Measurements from ENCODE around the gene MATN1. TPM values are rescaled to one million over a fixed set of nuclear protein-coding genes. Genes with fewer than 3 reads are reported as not detected.

Gene MATN1
- total RNA-seq, 1 experiment from 2014 or later, result not detected

- Histone ChIP-seq H3K36me3 (no peaks in the 10 kb centered on the region), H3K9me3 (no peaks in the 10 kb centered on the region), H3K4me3 (no peak overlapping the region), H3K27me3 (no peaks in the 10 kb centered on the region)
- DNase-seq, result no peak
Measured at GRCh38 chr1:30738715-30739559, 15.6 kb upstream of the MATN1 start.

- no peak for DNase-seq
- Histone ChIP-seq H3K9me3 (no peaks in the 10 kb centered on the region), H3K27me3 (no peaks in the 10 kb centered on the region), H3K36me3 (no peaks in the 10 kb centered on the region), H3K4me3 (no peak overlapping the region)
Measured at GRCh38 chr1:30738040-30738714, 14.8 kb upstream of the MATN1 start.

- H3K36me3 ChIP-seq, result no peaks in the 10 kb centered on the region
- H3K4me3 ChIP-seq, result no peak overlapping the region
- H3K9me3 ChIP-seq, result no peaks in the 10 kb centered on the region
- no peak for DNase-seq
- H3K27me3 ChIP-seq, result no peaks in the 10 kb centered on the region
Measured at GRCh38 chr1:30737357-30738039, 14.1 kb upstream of the MATN1 start.

- no peaks in the 10 kb centered on the region for H3K9me3 ChIP-seq
- H3K36me3 ChIP-seq, result no peaks in the 10 kb centered on the region
- H3K4me3 ChIP-seq, result no peak overlapping the region
- H3K27me3 ChIP-seq, result no peaks in the 10 kb centered on the region
- DNase-seq, result no peak
Measured at GRCh38 chr1:30735668-30736498, 12.5 kb upstream of the MATN1 start.

- H3K9me3 ChIP-seq, result no peaks in the 10 kb centered on the region
- no peak for DNase-seq
- H3K36me3 ChIP-seq, result no peaks in the 10 kb centered on the region
- H3K4me3 ChIP-seq, result no peak overlapping the region
- no peaks in the 10 kb centered on the region for H3K27me3 ChIP-seq
Measured at GRCh38 chr1:30735124-30735523, 11.7 kb upstream of the MATN1 start.

- Histone ChIP-seq H3K36me3 (no peaks in the 10 kb centered on the region), H3K4me3 (no peak overlapping the region), H3K9me3 (no peaks in the 10 kb centered on the region), H3K27me3 (no peaks in the 10 kb centered on the region)
- DNase-seq, result no peak
Measured at GRCh38 chr1:30734580-30734979, 11.2 kb upstream of the MATN1 start.

DNA sequence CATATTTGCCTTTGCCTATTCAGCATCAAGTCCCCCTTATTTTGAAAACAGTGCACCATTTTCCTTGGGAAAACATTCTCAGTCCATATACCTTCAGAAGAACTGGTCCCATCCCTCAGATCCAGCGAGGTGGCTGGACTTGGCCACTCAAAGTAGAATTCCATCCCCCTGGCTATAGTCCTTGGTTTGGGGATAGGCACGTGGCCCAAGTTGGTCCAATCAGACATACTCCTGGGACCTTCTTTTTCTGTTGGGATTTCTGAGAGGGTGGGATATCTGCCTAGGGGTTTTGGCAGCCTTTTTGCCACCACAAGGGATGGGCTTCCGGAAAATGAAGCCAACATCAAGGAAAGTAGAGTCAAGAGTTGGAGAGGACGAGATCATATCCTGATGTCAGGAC is 10.7 kb upstream of the MATN1 start:
- DNase-seq, result no peak

GRCh38 chr1:30733493-30733892 is 10.1 kb upstream of the MATN1 start:
- Histone ChIP-seq H3K36me3 (no peaks in the 10 kb centered on the region), H3K27me3 (no peaks in the 10 kb centered on the region), H3K4me3 (no peak overlapping the region), H3K9me3 (no peaks in the 10 kb centered on the region)
- DNase-seq, result no peak

More for the DNA sequence above, 10.7 kb upstream of the MATN1 start:
- H3K4me3 ChIP-seq, result no peak overlapping the region
- H3K27me3 ChIP-seq, result no peaks in the 10 kb centered on the region
- H3K9me3 ChIP-seq, result no peaks in the 10 kb centered on the region
- no peaks in the 10 kb centered on the region for H3K36me3 ChIP-seq

DNA sequence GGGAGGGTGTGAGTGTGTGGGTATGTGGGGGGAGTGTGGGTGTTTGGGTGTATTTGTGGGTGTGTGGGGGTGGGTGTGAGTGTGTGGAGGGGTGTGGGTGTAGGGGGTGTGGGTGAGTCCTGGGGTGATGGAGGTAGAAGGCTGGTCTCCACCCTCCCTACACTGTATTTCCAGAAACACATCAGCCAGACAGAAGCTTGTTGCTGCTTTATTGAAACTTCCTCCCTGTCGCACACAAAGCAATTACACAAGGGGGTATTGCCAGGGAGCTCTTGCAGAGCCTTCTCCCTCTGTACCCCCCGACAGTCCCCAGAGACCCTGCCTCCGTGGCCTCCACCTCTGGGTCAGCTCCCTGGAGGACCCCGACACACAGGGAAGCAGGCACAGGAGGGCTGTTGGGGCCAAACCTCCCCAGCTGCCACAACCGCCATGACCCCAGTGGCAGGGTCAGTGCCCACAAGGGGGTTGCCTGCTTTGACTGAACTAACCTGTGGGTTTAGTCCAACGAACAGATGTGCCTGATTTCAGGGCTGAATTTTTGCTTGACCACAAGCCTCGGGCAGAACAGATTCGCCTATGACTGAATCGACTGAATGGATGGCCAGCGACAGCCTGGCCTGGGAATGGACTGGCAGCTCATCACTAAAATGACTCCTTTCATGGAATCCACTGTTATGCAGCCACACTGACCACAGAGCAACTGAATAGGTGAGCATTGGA is 9.1 kb upstream of the MATN1 start:
- Histone ChIP-seq H3K4me3 (no peak overlapping the region), H3K27me3 (no peaks in the 10 kb centered on the region), H3K9me3 (no peaks in the 10 kb centered on the region), H3K36me3 (no peaks in the 10 kb centered on the region)
- no peak for DNase-seq

- H3K9me3 ChIP-seq, result no peaks in the 10 kb centered on the region
- H3K27me3 ChIP-seq, result no peaks in the 10 kb centered on the region
- H3K4me3 ChIP-seq, result no peak overlapping the region
- no peaks in the 10 kb centered on the region for H3K36me3 ChIP-seq
- no peak for DNase-seq
Measured at GRCh38 chr1:30731806-30732276, 8.5 kb upstream of the MATN1 start.

DNA sequence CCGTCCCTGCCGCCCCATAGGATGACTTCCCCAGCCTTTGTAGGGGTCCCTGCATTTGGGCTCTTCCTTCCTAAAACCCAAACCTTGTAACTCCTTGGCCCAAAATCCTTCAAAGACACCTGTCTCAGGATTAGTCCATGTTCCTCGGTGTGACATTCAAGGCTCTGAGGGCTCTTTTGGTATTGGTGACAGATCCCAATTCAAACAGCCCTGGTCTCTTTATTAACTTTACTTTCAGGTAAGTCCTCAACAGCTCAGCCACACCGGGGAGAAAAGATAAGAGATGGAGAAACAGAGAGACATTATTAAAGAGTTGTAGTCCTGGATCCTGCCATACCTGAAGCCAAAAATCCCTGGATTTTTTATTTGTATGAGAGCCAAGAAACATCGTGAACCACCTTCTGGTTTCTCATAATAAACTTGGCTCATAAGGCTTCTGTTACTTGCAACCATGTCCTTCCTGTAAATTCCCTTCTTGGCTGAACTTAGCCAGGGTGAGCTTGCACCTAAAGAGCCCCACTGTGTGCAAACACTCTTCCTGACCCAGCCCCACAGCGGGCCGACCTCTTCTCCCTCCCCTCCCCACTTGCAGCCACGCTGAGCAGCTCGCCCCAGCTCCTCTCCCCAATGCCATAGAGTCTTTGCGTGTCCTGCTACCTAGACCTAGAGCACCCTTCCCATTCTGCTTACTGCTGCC is 7.9 kb upstream of the MATN1 start:
- no peaks in the 10 kb centered on the region for H3K9me3 ChIP-seq
- no peaks in the 10 kb centered on the region for H3K27me3 ChIP-seq
- no peak for DNase-seq
- H3K4me3 ChIP-seq, result no peak overlapping the region
- H3K36me3 ChIP-seq, result no peaks in the 10 kb centered on the region

DNA sequence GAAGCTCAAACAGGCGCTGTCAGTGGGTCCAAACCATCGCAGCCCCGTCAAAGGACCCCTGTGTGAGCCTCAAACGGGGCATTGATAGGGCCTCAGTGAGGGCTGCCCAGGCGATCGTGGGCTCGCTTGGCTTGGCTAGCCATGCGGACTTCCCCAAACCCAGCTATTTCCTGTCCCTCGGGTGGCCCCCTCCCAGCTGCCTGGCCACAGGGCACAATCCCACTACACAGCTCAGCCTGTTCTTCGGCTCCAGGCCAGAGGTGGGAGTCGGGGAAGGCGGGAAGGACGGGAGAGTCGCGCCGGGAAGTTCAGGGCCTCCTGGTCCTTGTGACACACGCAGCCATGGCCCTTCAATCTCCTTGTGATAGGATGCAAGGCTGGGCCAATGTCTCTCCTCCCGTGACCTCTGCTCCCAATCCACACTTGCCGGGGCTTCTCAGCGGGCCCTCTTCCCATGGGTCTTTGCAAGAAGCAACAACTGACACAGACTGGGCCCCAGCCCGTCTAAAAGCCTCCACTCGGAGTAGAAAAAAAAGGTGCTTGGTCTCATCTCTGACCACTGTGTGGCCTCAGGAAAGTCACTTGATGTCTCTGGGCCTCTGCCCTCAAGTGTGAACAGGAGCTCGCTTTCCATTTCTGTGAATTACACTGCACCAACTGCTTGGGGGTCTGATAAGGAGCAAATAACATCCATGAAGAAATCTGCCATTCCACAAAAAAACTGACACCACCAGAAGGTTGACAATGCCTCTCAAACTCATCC is 7.1 kb upstream of the MATN1 start:
- no peaks in the 10 kb centered on the region for H3K36me3 ChIP-seq
- no peak for DNase-seq
- no peak overlapping the region for H3K4me3 ChIP-seq
- no peaks in the 10 kb centered on the region for H3K9me3 ChIP-seq
- no peaks in the 10 kb centered on the region for H3K27me3 ChIP-seq

DNA sequence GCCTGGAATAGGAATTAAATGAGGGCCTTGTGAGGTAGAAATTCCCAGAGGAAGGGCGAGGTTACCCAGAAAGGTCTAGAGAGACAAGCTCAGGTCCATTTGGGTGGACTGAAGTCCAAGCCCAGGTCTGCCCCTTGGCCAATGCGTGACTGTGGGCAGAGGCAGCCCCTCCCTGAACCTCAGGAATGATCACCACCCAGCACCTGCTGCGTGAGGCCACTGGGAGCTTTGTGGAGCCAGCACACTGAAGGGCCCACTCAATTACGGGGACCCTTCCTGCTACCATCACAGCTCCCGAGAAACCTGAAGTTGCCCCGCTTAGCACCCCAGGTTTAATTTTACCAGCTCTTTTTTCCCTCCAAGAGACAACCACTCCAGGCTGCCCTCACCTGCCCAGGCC is 6.5 kb upstream of the MATN1 start:
- Histone ChIP-seq H3K27me3 (no peaks in the 10 kb centered on the region), H3K9me3 (no peaks in the 10 kb centered on the region), H3K4me3 (no peak overlapping the region), H3K36me3 (no peaks in the 10 kb centered on the region)
- DNase-seq, result no peak

- H3K9me3 ChIP-seq, result no peaks in the 10 kb centered on the region
- no peak overlapping the region for H3K4me3 ChIP-seq
- H3K36me3 ChIP-seq, result no peaks in the 10 kb centered on the region
- DNase-seq, result no peak
- no peaks in the 10 kb centered on the region for H3K27me3 ChIP-seq
Measured at GRCh38 chr1:30728832-30729638, 5.7 kb upstream of the MATN1 start.
